ENCODE data around the gene TPM1. TPM values are rescaled to one million over a fixed set of nuclear protein-coding genes. Genes with fewer than 3 reads are reported as not detected.
"Not testable (repeated sequence)": the region's sequence is repeated elsewhere in the genome, so short reads cannot be mapped to it uniquely, and the experiment has no call there.

Gene TPM1
- total RNA-seq (2014; rRNA removed; shearing (Covaris generic)), result 768 and 828 TPM in 2 replicates

DNA sequence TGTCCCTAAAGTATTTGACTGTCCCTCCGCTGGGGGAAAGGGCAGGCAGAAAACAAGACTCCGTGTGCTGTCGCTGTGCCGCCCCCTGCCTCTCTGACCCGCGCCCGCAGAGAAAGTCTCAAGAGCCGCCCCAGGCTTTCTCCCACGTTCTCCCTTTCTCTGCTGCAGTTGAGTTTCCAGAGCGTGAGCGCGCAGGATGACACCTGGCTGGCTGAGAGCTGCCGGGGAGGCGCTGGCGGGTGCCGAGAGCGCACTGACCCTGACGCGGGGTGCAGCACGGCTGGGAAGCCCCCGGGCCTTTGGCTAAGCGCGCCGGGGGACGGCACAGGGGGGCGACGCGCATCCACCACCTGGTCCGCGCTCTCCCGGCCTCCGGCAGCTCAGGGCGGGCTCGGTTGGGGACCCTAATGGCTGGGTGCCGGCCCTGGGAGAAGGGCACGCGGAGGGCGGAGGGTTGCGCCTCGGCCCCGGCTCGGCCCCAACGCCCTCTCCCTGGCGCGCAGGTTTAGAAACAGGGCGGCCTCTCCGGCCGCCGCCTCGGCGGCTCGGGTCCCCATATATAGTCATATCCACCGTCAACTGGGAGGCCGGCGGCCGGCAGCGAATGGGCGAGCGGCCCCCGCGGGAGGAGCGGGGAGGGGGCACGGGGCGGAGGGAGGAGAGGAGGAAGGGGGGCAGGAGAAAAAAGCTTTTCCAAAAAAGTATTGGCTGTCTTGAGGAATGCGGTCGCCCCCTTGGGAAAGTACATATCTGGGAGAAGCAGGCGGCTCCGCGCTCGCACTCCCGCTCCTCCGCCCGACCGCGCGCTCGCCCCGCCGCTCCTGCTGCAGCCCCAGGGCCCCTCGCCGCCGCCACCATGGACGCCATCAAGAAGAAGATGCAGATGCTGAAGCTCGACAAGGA, at the start of gene TPM1:
TSS of gene TPM1 (plus strand) at position 774 of the 903 bp plus-strand sequence. CDS start at position 857, 83 bp downstream.
- in situ Hi-C loops (cut with HindIII; ENCODE audit: low sequenced_read_pairs), result no loop called here

DNA sequence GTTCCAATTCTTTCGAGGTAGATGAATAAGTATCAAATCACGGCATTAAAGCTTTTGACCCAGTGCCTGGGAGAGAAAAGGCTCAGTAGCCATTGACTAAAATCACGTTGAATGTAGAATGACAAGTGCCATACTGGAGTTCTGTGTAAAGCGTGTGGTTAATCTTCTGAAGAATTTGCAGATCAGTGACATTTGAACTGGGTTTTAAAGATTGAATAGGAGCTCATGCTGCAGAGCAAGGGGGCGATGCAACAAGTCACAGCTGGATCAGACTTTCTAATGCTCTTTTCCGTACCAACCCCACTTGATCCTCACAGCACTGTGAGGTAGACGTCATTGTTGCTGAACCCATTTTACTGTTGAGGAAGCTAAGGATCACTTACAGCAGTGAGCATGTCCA, 49.5 kb upstream of the TPM1 start:
- in situ Hi-C loops (cut with HindIII; ENCODE audit: low sequenced_read_pairs), result no loop called here
- no peak for DNase-seq (ENCODE audit: low spot score)

More for the DNA sequence above, at the start of gene TPM1:
- DNase-seq (ENCODE audit: low spot score), result peak; percentile 76

DNA sequence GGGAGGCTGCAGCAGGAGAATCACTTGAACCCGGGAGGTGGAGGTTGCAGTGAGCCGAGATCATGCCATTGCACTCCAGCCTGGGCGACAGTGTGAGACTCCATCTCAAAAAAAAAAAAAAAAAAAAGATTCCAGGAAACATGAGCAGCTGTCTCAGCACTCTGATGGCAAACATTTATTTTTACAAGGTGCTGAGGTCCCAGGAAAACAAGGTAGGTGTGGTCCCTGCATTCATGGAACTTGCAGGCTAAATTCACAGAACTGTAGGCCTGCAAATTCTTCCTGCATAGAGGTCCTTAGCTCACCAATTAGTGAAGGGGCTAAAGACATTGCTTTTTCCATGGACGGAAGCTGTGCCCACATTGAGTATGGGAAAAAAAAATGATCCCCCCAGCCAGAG, 48.9 kb upstream of the TPM1 start:
- in situ Hi-C loops (cut with HindIII; ENCODE audit: low sequenced_read_pairs); DNase-seq (ENCODE audit: low spot score): not testable (repeated sequence)

DNA sequence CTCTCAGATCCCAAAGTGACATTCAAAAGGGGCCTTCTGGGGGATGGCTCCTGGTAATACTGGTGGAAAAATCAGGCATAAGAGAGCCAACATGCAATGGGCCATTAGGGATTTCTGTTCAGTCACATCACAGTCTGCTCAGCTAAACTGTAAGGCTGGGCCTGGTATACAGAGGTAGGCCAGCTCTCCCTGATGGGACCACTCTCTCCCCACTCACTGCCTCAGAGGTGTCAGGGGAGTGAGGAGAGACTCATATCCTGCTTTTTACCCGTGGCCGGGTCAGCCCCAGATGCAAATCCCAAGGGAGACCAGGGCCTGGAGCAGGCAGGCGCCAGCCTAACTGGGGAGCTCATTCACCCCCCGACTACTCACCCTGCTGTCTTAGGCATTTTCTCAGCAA, 48.1 kb upstream of the TPM1 start:
- in situ Hi-C loops (cut with HindIII; ENCODE audit: low sequenced_read_pairs), result no loop called here
- no peak for DNase-seq (ENCODE audit: low spot score)

DNA sequence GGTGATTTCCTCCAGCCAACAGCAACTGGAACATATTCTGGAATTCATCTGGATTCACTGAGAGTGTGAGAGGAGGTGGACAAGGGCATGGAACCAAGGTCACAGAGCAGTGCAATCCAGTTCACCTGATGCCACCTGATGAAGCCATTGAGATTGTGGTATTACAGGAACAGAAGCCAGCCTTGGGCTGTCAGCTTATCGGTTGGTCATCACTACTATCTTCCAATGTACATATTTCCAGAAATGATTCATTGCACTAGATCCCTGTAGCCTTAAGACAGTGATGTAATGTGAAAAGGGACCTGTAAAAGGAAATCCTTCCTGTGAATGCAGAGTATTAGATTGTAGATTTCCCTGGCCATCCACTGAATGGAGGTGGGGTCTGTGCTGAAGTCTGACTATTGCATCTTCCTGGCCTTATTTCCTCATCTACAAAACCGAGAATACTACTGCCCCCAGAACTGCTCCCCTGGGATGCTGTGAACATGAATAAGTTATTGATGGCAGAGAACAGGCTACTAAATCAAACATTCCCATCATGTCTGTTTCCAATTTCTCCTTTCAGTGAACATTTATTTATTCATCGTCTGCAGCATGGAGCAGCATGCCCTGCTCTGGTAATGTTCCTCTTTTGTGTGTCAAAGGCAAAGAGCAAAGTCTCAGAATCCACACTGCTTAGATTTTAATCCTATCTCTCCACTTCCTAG, 47.4 kb upstream of the TPM1 start:
- no peak for DNase-seq (ENCODE audit: low spot score)
- in situ Hi-C loops (cut with HindIII; ENCODE audit: low sequenced_read_pairs), result no loop called here

DNA sequence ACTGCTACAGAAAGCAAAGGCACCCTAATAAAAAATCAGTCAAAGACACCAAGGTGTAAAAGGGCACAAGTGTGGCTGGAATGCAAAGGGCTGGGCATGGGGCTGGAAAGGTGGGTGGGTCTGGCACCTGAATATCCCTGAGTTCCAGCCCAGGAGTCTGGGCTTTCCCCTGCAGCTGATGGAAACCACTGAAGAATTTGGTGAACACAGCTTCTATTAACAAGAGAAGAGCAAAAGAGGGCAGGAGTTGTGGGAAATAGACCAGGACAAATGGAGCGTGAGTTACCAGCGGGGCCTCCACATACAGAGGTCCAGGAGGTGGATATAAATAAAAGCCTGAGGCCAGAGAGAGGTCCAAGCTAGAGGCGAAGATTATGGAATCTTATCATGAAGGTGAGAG, 45.1 kb upstream of the TPM1 start:
- in situ Hi-C loops (cut with HindIII; ENCODE audit: low sequenced_read_pairs), result no loop called here
- DNase-seq (ENCODE audit: low spot score), result no peak

DNA sequence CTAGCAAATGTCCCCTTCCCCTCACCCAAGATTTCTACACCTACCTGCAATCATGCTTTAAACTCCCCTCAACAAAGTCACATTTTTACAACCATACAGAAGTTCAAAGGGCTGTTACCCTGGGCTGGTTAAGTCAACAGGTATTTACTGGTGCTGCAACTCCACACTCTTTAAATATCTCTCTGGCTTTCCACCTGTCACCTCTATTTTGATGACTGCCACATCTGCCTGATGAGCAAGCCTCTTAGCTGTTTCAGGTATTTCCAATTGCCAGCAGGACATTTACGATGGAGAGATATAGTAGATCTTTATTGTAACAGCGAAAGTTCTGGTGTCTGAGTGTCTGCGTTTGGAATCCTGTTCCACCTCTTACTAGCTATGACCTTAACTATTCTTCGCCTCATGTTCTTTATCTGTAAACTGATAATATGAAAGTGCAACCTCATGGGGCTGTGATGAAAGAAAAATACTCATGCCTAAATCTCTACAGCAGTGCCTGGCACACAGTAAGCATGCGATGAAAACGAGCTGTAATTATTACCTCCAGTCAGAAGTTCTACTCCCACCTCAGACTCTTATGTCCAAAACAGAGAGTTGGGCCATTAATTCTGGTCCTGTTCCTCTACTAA, 44.2 kb upstream of the TPM1 start:
- no peak for DNase-seq (ENCODE audit: low spot score)
- in situ Hi-C loops (cut with HindIII; ENCODE audit: low sequenced_read_pairs), result no loop called here

DNA sequence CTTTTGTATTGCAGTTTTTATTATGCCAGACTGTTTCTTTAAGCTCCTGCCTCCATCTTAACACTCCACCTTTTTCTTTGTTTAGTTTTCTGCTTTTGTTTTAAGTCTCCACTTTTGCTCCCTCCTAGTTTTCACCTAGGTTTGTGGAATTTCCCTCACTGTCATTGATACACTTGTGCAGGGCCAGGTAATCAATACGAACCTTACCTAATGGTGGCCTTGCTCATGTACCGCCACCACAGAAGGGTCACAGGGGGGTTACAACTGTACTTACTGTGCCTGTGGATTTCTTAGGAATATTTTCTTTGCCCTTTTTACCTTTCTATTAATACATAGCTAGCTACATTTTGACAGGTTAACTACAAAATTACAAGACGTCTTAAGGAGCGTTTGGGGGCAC, 43.4 kb upstream of the TPM1 start:
- in situ Hi-C loops (cut with HindIII; ENCODE audit: low sequenced_read_pairs), result no loop called here
- no peak for DNase-seq (ENCODE audit: low spot score)

DNA sequence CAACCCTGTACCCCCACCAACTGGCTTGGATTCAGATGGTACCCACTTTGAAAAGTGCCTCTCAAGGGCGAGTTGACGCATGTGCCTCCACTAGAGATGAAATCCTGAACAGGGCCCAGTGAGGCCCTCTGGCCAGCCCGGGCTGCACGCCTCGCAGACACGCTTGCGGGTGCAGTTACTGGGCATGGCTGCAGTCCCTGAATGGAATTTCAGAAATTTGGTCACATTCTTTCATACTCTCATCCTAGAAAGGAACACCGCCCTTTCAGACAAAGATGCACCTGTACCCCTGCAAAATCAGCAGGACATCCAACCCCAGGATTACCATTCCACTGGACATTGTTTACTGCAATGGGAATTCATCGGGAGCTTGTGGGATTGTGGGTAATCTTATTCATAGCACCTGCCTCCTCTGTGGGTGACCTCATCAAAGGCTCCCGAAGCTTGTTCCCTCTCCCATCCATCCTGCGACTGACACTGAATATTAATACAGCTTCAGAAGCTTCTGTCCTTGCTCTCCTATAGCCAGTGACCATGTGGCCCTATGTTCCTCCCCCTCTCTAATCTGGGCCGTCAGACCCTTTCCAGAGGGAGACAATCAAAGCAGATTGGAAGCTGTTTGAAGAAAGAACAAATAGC, 42.5 kb upstream of the TPM1 start:
- no peak for DNase-seq (ENCODE audit: low spot score)
- in situ Hi-C loops (cut with HindIII; ENCODE audit: low sequenced_read_pairs), result no loop called here

DNA sequence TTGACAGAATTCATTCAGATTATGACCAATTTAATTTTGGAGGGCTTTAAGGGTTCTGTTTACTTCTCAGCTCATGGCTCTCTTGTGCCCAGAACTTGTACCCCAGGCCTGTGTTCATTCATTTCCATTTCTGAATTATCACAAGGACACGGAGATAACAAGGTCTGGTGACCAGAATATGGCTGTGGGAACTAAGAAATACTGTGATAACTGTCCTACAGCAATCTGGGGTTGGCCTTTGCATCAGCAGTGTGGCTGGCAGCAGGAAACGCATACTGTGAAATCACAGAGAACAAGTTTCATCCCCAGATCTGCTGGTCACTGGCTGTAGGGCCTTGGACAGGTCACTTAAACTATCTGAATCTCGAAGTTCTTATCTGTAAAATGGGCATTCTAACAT, 41.8 kb upstream of the TPM1 start:
- no peak for DNase-seq (ENCODE audit: low spot score)
- in situ Hi-C loops (cut with HindIII; ENCODE audit: low sequenced_read_pairs), result no loop called here

DNA sequence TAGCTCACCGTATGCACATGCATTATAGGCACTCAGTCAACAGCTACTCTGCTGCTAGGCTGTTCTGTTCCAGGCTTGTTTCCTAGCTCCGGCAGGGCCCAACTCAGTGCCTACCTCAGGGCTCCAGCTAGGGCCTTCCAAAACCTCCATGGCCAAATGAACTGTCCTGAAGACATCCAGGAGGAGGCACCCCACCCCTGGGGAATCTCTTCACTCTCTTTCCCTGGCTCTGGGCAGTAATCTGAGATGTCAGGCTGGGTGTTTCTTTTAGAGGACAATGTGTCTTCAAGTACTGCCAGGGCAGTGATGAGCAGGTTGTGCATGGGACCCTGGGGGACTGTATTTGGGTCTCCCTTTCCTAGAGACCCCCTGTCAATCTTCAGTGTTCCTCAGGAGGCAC, 38.3 kb upstream of the TPM1 start:
- no peak for DNase-seq (ENCODE audit: low spot score)
- in situ Hi-C loops (cut with HindIII; ENCODE audit: low sequenced_read_pairs), result no loop called here

DNA sequence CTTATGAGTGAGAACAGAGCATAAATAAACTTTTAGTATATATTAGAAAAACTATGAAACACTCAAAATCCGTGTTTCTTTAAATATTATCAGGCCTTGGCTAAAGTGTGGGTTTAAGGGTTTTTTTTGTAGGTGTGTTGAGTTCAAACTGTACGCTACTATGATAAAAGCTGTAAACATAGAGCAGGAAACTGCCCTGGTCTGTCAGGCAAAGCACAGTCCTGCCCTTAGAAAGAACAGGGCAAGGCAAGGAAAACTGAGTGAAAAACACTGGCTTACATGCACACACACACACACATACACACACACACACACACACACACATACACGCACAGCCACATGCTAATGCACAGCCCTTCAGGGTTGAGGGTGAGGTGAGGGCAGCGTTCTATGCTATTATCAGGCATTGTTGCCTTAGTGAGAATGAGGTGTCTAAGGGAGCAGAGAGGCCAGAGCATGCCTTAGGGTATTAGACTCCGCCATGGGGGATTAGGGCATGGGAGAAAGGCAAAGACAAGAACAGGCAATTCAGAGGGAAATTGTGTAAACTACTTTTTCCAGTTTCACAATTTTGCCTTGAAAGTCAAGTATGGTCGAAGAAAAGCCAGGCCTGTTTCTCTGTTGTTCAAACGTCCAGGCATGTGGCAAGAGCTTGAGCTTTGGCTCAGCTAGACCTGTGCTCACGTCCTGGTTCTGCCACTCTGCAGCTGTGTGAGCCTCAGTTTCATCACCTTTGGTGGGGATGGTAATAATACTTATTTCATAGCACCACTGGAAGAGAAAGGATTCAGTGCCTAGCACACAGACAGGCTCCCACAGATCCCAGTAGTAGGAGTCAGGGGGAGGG, 36.3 kb upstream of the TPM1 start:
- in situ Hi-C loops (cut with HindIII; ENCODE audit: low sequenced_read_pairs), result no loop called here
- DNase-seq (ENCODE audit: low spot score), result no peak

DNA sequence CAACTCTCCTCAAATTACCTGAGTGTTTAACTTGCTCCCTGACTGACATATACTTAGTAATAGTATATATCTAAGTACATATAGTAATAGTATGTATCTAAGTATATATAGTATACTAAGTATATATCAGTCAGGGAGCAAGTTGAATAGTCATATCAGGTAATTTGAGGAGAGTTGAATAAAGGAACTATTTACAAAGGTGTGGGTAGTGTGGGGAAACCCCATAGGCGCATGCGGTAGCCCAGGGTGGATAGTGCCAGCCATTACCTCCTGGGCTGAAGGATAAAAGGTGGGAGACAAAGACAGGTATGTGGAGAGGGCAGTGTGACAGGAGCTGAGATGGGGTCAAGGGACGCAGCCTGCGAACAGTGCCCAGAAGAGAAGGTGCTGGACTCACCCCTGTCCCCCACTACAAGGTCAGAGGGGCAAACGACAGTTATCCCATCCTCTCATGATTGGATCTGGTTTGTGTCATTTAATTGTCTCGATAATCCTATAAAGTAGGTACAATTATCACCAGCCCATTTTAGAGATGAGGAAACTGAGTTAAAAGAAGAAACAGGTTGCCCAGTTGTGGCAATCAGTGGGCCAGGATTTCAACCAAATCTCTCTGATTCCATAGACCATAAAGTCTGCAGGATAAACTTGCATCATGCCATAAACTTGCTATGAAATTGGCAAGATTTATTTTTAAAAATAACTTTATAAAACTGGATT, 34.1 kb upstream of the TPM1 start:
- in situ Hi-C loops (cut with HindIII; ENCODE audit: low sequenced_read_pairs), result no loop called here

DNA sequence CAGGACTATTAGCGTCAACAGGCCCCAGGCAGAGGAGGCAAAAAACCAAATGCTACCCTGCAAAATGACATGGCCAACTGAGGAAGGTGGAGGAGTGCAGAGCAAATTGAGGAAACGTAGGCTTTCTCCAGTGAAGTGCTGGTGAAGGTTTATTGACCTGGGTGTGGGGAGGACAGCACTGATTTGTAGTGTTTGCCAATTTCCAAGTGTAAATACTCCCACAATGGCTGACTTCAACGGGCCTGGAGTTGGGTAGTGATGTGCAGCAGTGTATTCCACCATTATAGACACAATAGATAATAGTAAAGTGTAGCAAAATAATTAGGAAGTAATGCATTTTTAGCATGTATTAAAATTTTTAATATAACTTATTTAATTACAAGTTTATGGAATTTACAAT, 32.2 kb upstream of the TPM1 start:
- DNase-seq (ENCODE audit: low spot score), result no peak
- in situ Hi-C loops (cut with HindIII; ENCODE audit: low sequenced_read_pairs), result no loop called here

More for the DNA sequence above, 34.1 kb upstream of the TPM1 start:
- no peak for DNase-seq (ENCODE audit: low spot score)

DNA sequence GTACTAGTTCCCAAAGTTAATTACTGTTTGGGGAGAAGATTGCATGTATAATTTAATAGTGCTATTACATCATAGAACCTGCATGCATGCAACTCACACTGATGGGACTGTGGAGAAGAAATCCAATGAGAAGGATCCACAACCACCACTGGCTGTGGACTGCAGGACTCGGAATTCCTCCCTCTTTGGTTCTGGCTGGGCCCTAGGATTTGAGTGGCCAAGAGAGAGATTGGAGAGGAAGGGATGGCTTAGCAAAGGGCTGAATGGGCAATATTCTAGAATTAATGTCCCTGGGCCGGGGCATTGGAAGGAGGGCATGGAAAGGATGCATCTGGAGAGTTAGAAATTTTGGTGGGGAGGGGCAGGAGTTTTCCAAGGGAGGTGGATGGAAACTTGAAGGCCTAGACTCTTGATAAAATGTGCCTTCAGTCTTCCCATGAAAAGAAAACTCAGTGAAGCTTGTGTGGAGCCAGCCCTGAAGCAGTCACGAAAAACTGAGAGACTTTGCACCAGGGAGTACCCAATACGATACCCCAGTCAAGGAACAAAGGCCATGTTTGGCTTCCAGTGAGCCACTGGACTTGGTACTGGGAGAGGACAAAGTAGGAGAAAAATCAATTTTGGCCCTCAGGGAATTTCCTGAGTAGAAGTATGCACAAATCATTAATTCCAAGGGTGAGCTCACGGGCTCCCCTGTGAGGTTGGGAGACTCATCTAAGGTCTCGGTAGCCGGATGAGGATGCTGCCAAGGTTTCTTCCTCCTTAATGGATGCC, 31.4 kb upstream of the TPM1 start:
- in situ Hi-C loops (cut with HindIII; ENCODE audit: low sequenced_read_pairs), result no loop called here

DNA sequence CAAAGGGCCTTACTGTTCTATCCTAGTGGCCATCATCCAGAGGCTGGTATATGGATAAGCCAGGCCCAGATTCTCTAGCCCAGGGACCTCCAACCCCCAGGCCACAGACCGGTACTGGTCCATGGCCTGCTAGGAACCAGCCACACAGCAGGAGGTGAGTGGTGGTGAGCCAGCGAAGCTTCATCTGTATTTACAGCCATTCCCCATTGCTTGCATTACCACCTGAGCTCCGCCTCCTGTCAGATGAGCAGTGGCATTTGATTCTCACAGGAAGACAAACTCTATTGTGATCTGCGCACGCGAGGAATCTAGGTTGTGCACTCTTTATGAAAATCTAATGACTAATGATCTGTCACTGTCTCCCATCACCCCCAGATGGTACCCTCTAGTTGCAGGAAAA, 30.1 kb upstream of the TPM1 start:
- no peak for DNase-seq (ENCODE audit: low spot score)
- in situ Hi-C loops (cut with HindIII; ENCODE audit: low sequenced_read_pairs), result no loop called here

More for the DNA sequence above, 31.4 kb upstream of the TPM1 start:
- no peak for DNase-seq (ENCODE audit: low spot score)

DNA sequence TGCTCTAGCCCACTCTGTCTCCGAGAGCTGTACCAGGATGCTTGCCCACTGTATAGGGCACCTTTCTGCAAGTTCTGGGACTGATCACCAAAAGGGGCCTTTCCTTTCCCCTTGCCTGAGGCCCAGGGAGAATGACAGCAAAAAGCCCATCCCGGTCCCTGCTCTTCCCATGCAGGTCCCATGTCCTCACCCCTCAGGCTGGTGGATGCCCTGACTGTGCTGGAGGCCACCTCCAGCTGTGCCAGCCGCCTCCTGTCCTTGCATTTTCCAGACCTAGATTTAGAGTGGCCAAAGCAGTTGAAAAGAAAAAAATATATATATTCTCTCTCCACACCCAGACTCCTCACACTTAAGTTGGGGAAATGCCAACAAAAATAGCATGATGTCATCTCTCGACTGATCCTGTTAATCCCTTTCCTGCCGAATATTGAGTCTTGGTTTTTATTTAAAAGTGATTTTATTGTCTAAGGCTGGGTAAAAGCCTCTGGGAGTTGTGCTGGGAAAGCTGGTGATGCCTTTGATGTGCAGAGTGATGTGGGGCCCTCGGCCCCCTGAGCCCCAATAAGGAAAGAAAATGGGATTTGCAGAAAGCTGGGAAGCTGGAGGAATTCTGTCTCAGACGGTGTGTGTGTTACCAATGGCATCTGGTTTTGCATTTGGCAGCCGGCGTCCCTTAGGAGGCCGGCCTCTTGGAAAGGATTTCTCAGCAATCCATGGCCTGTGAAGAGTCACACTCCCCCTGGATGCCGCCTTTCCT, 29.3 kb upstream of the TPM1 start:
- no peak for DNase-seq (ENCODE audit: low spot score)
- in situ Hi-C loops (cut with HindIII; ENCODE audit: low sequenced_read_pairs), result no loop called here
